Stimulated activated CD4-positive, alpha-beta T cell treated with anti-CD3 and anti-CD28 coated beads, Interleukin-15, amount 100 ng/mL, for 1 hour (primary cell): Measurements from ENCODE around the gene LGALS3BP.
"Not testable (repeated sequence)": the region's sequence is repeated elsewhere in the genome, so short reads cannot be mapped to it uniquely, and the experiment has no call there.

ENCODE experiments used
- DNase-seq, 2 donors: peaks; one replicate each; pipeline ENCODE4 v3.0.0-alpha.2; 2020; ENCODE audit warnings: low read depth in 1 of 2, low spot score in 1 of 2

The LGALS3BP gene

DNA sequence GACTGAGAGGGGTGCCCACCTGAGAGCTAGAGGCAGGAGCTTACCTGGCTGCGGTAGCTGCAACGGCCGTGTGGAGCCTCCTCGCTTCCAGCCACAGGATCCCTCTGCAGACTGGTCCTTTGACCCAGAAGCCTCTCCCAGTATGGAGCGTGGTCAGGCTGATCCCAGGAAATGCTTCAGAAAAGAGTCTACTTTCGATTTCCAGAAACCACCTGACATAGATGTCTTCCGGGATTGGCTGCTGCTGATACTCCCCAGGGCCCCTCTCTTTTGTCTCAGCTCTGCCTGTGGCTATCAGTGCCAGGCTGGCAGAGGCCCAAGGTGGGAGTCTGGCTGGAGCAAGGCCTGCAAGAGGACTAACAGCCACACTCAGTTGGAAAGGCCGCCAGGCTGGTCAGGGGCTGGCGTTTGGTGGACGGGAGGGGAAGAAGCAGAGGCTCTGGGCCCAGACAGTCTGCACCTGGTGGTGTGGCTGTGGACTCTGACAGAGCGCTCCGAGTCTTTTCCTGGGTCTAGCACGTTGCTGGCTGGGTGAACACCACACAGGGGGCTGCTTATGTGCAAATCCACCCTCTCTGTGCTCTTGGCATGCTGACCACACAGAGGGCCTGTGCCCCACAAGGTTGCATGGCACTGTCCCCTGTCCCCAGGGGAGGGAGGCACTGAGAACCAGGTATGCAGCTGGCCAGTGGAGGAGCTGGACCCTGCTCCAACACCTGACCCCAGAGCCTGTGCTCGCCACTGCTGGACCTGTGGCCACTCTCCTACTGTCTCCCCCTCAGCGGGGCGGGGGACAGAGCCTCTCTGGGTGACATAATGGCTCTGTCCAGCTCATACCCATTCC, at the start of gene LGALS3BP:
LGALS3BP (minus strand) TSS at position 144 of the 844 bp plus-strand sequence. CDS start 2,732 bp downstream, outside the sequence.
- no peak for DNase-seq

GRCh38 chr17:79028496-79029326, 49.0 kb upstream of the LGALS3BP start:
- DNase-seq = no peak

- DNase-seq = no peak
Measured at GRCh38 chr17:79027925-79028491, 48.3 kb upstream of the LGALS3BP start.

DNA sequence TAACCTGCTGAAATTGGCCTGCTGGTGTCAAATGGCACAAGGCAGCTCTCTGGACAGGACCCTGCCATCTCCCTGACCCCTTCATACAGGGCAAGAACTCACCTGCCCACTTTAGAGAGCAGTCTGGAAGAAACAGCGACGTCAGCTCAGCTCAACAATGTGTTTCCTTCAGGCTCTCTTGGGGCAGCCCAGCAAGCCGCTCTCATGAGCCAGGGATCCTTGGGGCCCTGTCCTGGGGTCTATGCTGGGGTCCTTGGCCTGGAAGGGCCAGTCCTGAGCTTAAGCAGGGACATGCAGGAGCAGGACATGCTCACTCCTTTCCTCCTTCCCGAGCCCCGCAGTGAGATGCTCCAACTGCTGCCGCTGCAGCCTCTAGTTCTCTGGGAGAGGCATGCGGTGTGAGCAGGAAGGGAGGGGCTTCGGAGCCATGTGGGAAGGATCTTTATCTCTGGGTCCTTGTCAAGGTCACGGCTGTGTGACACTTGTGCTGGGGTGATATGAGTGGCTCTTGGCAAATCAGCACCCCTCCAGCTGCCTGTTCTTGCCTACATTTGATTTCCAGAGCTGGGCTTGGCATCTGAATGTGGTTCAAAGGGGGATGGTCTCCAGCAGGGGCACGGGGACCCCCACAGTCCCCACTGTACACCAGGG, 47.7 kb upstream of the LGALS3BP start:
- no peak for DNase-seq

- no peak for DNase-seq
Measured at GRCh38 chr17:79026376-79027273, 46.9 kb upstream of the LGALS3BP start.

GRCh38 chr17:79024901-79025737, 45.4 kb upstream of the LGALS3BP start:
- no peak for DNase-seq

GRCh38 chr17:79023886-79024771, 44.4 kb upstream of the LGALS3BP start, which contains the start of gene C1QTNF1:
TSS of gene C1QTNF1 (plus strand) at chr17:79024169. CDS start at chr17:79043969, 19,800 bp downstream.
- DNase-seq = no peak

- no peak for DNase-seq
Measured at GRCh38 chr17:79023180-79023705, 43.5 kb upstream of the LGALS3BP start.

DNA sequence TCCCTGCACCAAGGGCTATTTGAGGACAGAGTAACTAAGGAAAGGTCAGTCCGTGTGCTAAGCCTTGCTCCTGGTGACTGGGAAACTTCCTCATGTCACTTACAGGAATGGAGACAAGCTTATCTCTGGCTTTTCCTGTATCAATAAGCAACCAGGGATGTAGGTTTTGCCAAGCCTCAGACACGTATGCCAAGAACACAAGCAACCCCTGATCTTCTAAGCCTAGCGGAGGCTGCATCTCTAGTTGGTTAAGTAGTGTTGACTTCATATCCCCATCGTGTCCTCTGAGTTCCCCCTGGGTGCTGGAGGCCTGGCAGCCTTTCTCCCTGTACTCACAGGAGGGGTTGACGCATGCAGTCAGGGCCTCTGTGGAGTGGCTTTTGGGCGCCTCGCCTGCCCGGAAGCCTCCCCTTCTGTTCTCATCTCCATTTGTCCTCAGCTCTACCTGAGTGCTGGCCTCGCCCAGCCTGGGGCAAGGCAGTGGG, 42.8 kb upstream of the LGALS3BP start:
- DNase-seq = no peak

DNA sequence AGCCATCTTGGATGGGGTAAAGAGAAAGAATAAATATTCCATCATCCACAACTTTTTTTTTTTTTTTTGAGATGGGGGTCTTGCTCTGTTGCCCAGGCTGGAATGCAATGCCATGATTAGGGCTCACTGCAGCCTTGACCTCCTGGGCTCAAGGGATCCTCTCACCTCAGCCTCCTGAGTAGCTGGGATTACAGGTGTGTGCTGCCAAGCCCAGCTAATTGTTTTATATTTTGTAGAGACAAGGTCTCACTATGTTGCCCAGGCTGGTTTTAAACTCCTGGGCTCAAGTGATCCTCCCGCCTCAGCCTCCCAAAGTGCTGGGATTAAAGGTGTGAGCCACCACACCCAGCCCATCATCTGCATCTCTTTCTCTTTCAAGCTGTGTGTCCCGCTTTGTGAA, 42.2 kb upstream of the LGALS3BP start:
- not testable (repeated sequence) for DNase-seq

DNA sequence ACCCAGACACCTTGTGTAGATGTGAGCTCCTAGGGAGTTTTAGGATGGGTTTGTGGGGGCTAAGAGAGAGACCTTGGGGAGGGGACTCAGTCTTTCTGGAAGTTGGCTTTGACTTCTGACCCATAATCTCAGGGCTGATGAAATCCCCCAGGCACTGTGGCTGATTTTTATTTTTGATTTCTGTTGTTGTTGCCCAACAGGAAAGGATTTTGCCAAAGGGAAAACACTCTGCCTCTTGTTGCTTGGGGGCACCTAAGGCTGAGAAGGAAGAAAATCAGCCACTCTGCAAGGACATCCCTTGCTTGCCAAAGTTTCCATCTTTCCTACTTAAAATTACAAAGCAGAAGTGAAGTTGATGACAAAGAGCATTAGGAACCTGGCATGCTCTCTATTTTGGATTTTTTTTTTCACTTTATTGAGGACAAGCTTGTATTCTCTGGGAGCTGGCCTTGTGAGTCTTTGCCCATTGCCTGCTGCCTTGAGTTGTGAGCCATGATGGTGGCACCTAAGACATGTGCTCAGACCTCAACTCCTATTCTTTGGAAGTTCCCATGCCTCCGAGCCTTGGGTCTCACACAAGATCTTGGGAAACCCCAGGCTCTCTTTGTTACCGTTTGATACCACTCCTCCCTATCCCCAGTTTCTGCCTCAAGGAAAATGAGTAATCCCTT, 41.0 kb upstream of the LGALS3BP start:
- DNase-seq = no peak

GRCh38 chr17:79019632-79020584, 40.2 kb upstream of the LGALS3BP start:
- no peak for DNase-seq

DNA sequence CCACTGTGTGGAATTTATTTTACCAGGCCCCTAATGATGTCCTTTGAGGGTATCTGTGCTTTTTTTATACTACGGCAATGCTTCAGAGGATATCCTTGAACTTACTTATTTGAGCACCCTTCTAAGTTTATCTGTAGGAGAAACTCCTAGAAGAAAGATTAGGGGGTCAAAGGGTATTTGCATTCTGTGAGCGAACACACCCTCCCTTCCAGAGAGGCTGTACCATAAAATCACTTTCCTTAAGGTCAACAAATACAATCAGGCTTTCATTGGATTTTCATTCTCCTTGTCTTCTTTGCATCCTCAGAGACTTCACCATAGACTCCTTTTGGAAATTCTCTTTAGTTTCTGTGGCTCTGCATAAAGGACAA, 39.5 kb upstream of the LGALS3BP start:
- DNase-seq = no peak

- DNase-seq = no peak
Measured at GRCh38 chr17:79018370-79018695, 38.6 kb upstream of the LGALS3BP start.

GRCh38 chr17:79017546-79018369, 38.0 kb upstream of the LGALS3BP start:
- no peak for DNase-seq
